GM12865 (cell line): ENCODE results near the gene SLC25A30.

Source experiments
- DNase-seq: peaks from one replicate; pipeline ENCODE4 v3.0.0; 2010; ENCODE audit warnings: low read depth
- H3K4me3 ChIP-seq: 2 replicates; pipeline ENCODE4 v1.5.1; 2011; ENCODE audit warnings: mild to moderate bottlenecking, low read depth, low read length, control low read depth
- CTCF ChIP-seq: IDR thresholded peaks from 2 replicates; pipeline ENCODE4 v1.5.1; 2011; ENCODE audit warnings: low read length, control low read depth, low read depth, inconsistent platforms; ENCODE audit not compliant: insufficient read depth; ENCODE audit errors: missing control alignments

The SLC25A30 gene

DNA sequence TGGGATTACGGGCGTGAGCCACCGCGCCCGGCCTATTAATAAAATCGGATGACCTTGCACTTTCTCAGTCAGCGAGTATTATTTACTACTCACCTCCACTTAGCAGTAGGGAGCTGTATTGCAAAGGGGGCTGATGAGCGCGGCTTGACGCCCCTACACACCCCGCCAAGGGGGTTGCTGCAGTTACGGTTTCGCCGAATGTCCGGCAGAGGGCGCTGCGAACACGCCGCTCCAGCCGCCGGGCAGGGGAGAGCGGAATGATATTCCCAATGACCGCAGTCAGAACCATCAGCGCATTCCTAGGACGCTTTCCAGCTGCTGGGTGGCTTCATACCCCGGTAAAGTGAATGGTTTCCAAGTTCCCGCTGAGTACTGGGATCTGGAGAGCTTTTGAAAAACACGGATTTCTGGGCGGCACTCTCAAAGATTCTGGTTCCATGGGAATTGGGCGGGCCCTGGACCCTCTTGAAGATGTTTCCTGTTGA lies 47.2 kb downstream of the SLC25A30 start:
- H3K4me3 ChIP-seq: no peak overlapping the region
- TF ChIP-seq CTCF: peak; percentile 71
- DNase-seq: peak; percentile 30

DNA sequence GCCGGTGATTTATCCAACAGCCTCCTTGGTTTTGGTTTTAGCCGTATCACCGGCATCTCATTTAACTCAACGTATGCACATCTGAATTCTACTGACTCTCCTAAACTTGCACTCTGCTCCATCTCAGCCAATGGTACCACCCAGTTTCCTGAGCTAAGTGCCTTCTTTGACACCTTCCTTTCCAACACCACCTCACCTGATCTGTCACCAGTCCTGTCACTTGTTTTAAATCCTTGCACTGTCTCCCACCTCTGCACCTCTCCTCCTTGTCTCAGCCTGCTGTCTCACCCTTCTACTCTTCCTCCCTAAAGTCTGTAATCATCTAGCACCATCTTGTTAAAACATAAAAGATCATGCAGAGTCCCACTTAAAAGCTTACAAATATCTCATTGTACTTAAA lies 49.1 kb downstream of the SLC25A30 start:
- H3K4me3 ChIP-seq: no peak overlapping the region
- DNase-seq: no peak
- TF ChIP-seq CTCF: no peak

- DNase-seq: no peak
- H3K4me3 ChIP-seq: no peak overlapping the region
- no peak for TF ChIP-seq CTCF
Measured at GRCh38 chr13:45368571-45368970, 49.6 kb downstream of the SLC25A30 start.

GRCh38 chr13:45368005-45368404 lies 50.2 kb downstream of the SLC25A30 start:
- no peak overlapping the region for H3K4me3 ChIP-seq
- DNase-seq: no peak
- TF ChIP-seq CTCF: no peak

DNA sequence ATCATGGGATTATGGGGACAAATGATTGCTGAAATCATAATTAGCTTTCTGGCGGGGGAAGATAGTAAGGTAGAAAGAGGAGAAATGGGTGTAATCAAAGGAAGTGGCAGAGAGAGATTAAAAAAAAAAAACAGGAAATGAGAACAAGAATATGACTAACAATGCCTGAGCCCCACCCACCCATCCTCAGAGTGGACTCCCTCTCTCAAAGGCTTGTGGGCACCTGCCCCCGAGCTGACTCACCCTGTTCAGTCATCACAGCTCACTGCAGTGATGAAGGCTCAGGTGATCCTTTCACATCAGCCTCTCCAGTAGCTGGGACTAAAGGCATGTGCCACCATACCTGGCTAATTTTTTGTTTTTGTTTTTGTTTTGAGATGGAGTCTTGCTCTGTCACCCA lies 50.8 kb downstream of the SLC25A30 start:
- no peak for TF ChIP-seq CTCF
- H3K4me3 ChIP-seq: no peak overlapping the region
- peak; percentile 89 for DNase-seq

DNA sequence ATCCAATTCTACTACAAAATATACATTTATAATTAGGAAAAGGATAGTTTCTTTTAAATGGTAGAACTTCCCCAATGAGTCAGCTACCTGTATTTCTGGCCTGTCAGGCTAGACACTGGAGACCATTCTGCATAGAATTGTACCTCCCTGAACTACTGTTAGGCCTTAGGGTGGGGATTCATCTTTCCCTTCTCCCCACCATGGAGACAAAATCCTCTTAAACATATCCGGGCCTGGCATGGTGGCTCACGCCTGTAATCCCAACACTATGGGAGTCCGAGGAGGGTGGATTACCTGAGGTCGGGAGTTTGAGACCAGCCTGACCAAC lies 52.7 kb downstream of the SLC25A30 start:
- H3K4me3 ChIP-seq: no peak overlapping the region
- no peak for DNase-seq
- no peak for TF ChIP-seq CTCF

DNA sequence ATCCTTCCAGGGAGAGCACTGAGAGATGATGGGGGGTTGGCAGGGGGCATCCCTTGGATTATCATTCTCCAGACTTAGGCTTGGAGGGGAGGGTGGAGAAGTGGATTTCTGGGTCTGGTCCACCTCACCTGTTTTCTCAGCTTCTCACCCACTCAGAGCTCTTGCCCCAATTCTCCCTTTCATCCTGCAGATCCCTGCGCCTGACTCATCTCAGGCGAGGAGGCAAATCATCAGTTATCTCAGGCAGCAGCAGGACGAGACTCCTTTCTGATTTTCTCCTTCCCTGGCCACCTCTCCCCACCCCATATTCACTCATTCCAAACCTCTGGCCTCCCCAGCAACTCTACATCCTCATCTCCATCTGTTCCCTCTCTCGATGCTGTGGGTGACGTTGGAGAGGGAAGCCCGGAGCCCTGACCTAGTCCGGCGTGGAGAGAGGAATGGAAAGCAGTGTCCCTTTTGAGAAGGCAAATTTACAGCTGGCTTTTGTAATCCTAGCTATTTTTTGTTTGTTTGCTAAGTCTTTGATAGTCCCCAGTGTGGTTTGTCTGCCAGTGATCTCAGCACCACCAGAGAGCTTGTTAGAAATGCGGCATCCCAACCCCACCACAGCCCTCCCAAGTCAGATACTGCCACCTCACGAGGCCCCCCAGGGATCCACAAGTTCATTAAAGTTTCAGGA lies 53.2 kb downstream of the SLC25A30 start:
- H3K4me3 ChIP-seq: no peak overlapping the region
- no peak for DNase-seq
- TF ChIP-seq CTCF: no peak
